Measurements from ENCODE around the gene HOXD10. TPM values are rescaled to one million over a fixed set of nuclear protein-coding genes. Genes with fewer than 3 reads are reported as not detected.

HOXD10 gene
- total and polyA plus RNA-seq, 2 experiments from 2014 or later = 16.0 to 17.2 TPM

DNA sequence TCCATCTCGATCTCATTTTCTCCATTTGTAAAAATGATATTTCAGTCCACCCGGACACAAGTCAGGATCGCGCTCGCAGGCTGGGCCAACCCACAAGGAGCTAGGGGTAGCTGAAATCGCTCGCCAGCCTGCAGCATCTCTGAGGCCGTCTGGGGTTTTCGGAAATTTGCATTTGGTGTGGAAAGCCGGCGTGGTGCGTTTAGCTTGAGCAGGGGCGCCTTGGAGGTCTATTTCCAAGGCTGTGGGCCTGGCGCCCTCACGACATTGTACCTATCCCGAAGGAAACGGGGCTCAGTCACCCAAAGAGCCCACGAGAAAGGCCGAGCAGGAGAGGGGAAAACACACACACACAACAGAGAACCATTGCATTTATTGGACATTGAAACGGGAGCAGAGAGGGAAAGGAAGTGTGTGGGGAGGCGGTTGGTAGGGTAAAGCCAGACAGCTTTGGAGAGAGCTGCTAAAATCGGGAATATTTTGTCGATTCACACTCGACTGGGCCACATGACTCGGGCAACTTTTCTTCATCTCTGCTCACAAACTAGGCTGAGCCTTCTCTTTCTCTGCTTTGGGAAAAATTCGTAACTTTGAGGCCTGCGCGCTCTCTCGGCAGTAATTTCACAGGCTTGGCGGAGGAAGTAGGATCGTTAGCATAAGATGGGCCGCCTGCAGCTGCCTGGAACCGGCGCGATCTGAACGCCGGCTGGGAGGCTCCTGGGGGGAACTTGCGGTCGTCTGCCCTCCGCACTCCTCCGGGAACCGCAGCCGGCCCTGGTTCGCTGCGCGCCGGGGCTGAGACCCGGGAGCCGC lies 11.8 kb downstream of the HOXD10 start:
- DNase-seq = peak; percentile 71
- peak overlapping the region; percentile 97 for H3K27ac ChIP-seq
- H3K9me3 ChIP-seq (ENCODE audit: low read depth) = no peaks in the 10 kb centered on the region
- in situ Hi-C loops (cut with MboI) = loop anchor here (5.0 to 10.0 kb wide), 3 partner anchors 509 to 1019 kb away; no protein-coding TSS in a partner anchor
- no peaks in the 10 kb centered on the region for H3K9me2 ChIP-seq (ENCODE audit: insufficient read depth)
- peak overlapping the region; percentile 97 for H3K4me2 ChIP-seq (ENCODE audit: unreplicated experiment)
- no peaks in the 10 kb centered on the region for H3K36me3 ChIP-seq (ENCODE audit: low read depth)
- H3K9ac ChIP-seq = peak overlapping the region; percentile 97
- H4K20me1 ChIP-seq (ENCODE audit: insufficient read depth) = no peaks in the 10 kb centered on the region
- H3F3A ChIP-seq (ENCODE audit: insufficient read depth) = peaks cover 43% of the 10 kb centered on the region
- H3K4me1 ChIP-seq (ENCODE audit: insufficient read depth) = peaks cover 27% of the 10 kb centered on the region
- 4 to 6% methylated on average over 49 of the region's 49 CpGs for whole genome bisulfite sequencing, 2 experiments (ENCODE audit: low coverage in 1 of 2, low lambda C conversion rate in 2 of 2, missing lambda C conversion rate in 2 of 2)
- H3K27me3 ChIP-seq (replicated peaks; ENCODE audit: insufficient read depth) = no peaks in the 10 kb centered on the region
- peak overlapping the region; percentile 68 for H2AFZ ChIP-seq
- peak overlapping the region; percentile 90 for H3K4me3 ChIP-seq
- no peak for TF ChIP-seq EZH2 (IDR thresholded peaks at IDR 0.05; ENCODE audit: insufficient read depth, poor library complexity, severe bottlenecking)
- 0 out of 2 replicates have a peak, but pooled peaks have one; percentile 22 for TF ChIP-seq EZH2phosphoT487 (IDR thresholded peaks at IDR 0.05; ENCODE audit: insufficient read depth, low read depth)
- H3K79me2 ChIP-seq (ENCODE audit: insufficient read depth) = peaks cover 65% of the 10 kb centered on the region

DNA sequence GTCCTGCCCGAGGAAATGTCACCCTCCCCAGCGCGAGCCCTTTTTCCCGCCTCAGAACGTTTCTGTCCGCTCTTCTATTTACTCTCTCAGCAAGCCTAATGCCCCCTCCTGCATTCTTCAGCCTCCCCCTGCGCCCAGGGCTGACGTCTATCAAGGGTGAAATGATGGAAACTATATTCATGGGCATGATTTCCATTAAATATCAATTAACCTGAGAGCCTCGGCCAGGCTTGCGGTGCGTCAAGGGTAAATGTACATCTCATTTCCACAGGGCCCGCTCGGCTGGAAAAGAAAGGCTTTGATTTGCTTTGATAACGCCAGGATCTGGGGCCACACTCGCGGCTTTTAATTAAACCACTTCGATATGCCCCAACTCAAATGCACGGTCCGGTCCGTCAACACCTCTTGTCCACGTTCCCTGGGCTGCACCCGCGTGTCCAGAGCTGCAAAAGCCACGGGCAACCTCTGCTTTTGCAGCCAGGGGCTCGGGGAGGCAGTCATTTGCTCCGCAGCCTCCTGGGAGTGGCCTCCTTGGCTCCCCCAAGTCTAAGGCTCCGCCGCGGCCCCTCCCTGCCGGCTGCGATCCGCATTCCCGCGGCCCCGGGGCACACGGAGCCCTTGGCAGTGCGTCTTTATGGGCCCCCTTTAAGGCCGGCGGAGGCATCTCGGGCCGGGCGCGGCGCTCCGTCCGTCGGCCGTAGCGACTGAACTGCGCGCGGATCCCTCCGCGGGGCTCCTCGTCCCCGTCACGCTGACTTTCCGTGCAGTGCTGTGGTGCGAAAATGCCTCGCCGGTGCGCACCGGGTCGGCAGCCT lies 12.6 kb downstream of the HOXD10 start, which contains the start of gene HOXD8:
Gene HOXD8, plus strand, starts transcription at position 724 of the 815 bp plus-strand sequence. CDS start 662 bp downstream, outside the sequence.
- in situ Hi-C loops (cut with MboI) = loop anchor here (5.0 to 10.0 kb wide), 3 partner anchors 508 to 1018 kb away; no protein-coding TSS in a partner anchor
- DNase-seq = peak; percentile 96

GRCh38 chr2:176129813-176130146 lies 13.2 kb downstream of the HOXD10 start:
- DNase-seq = no peak
- Histone ChIP-seq H3K9me3 (ENCODE audit: low read depth) (no peaks in the 10 kb centered on the region), H3K9me2 (ENCODE audit: insufficient read depth) (no peaks in the 10 kb centered on the region), H3K4me1 (ENCODE audit: insufficient read depth) (peaks cover 34% of the 10 kb centered on the region), H3K36me3 (ENCODE audit: low read depth) (no peaks in the 10 kb centered on the region), H3K27me3 (replicated peaks; ENCODE audit: insufficient read depth) (no peaks in the 10 kb centered on the region), H2AFZ (peak overlapping the region; percentile 68; the same call in 1 of the 2 replicates), H3F3A (ENCODE audit: insufficient read depth) (peaks cover 56% of the 10 kb centered on the region), H3K27ac (peak overlapping the region; percentile 97), H3K9ac (peak overlapping the region; percentile 97), H3K4me3 (peak overlapping the region; percentile 90), H4K20me1 (ENCODE audit: insufficient read depth) (no peaks in the 10 kb centered on the region), H3K4me2 (ENCODE audit: unreplicated experiment) (peak overlapping the region; percentile 97), H3K79me2 (ENCODE audit: insufficient read depth) (peaks cover 67% of the 10 kb centered on the region)
- no peak for TF ChIP-seq EZH2phosphoT487 (IDR thresholded peaks at IDR 0.05; ENCODE audit: insufficient read depth, low read depth)
- TF ChIP-seq EZH2 (IDR thresholded peaks at IDR 0.05; ENCODE audit: insufficient read depth, poor library complexity, severe bottlenecking) = no peak
- 0 to 1% methylated on average over 12 to 43 of the region's 43 CpGs for WGBS, 2 experiments (ENCODE audit: low coverage in 1 of 2, low lambda C conversion rate in 2 of 2, missing lambda C conversion rate in 2 of 2)
- in situ Hi-C loops (cut with MboI) = loop anchor here (5.0 to 10.0 kb wide), 3 partner anchors 508 to 1018 kb away; no protein-coding TSS in a partner anchor

More for the DNA sequence above, 12.6 kb downstream of the HOXD10 start, which contains the start of gene HOXD8:
- no peaks in the 10 kb centered on the region for H3K27me3 ChIP-seq (replicated peaks; ENCODE audit: insufficient read depth)
- H3K9me2 ChIP-seq (ENCODE audit: insufficient read depth) = no peaks in the 10 kb centered on the region
- 0 to 1% methylated on average over 54 to 55 of the region's 64 CpGs for WGBS, 2 experiments (ENCODE audit: low coverage in 1 of 2, low lambda C conversion rate in 2 of 2, missing lambda C conversion rate in 2 of 2)
- H4K20me1 ChIP-seq (ENCODE audit: insufficient read depth) = no peaks in the 10 kb centered on the region
- H3K79me2 ChIP-seq (ENCODE audit: insufficient read depth) = peaks cover 65% of the 10 kb centered on the region
- H2AFZ ChIP-seq = peak within 1 kb of the TSS; percentile 68
- peak within 1 kb of the TSS; percentile 97 for H3K9ac ChIP-seq
- H3K4me2 ChIP-seq (ENCODE audit: unreplicated experiment) = peak within 1 kb of the TSS; percentile 100
- 0 out of 2 replicates have a peak, but pooled peaks have one; percentile 16 for TF ChIP-seq EZH2phosphoT487 (IDR thresholded peaks at IDR 0.05; ENCODE audit: insufficient read depth, low read depth)
- TF ChIP-seq EZH2 (IDR thresholded peaks at IDR 0.05; ENCODE audit: insufficient read depth, poor library complexity, severe bottlenecking) = no peak
- peaks cover 29% of the 10 kb centered on the region for H3K4me1 ChIP-seq (ENCODE audit: insufficient read depth)
- no peaks in the 10 kb centered on the region for H3K9me3 ChIP-seq (ENCODE audit: low read depth)
- peaks cover 50% of the 10 kb centered on the region for H3F3A ChIP-seq (ENCODE audit: insufficient read depth)
- peak within 1 kb of the TSS; percentile 90 for H3K4me3 ChIP-seq
- H3K36me3 ChIP-seq (ENCODE audit: low read depth) = no peaks in the 10 kb centered on the region
- H3K27ac ChIP-seq = peak within 1 kb of the TSS; percentile 97

Measured in GM23248 (cell line).